Measurements from ENCODE around the gene VARS1.

VARS1 gene

DNA sequence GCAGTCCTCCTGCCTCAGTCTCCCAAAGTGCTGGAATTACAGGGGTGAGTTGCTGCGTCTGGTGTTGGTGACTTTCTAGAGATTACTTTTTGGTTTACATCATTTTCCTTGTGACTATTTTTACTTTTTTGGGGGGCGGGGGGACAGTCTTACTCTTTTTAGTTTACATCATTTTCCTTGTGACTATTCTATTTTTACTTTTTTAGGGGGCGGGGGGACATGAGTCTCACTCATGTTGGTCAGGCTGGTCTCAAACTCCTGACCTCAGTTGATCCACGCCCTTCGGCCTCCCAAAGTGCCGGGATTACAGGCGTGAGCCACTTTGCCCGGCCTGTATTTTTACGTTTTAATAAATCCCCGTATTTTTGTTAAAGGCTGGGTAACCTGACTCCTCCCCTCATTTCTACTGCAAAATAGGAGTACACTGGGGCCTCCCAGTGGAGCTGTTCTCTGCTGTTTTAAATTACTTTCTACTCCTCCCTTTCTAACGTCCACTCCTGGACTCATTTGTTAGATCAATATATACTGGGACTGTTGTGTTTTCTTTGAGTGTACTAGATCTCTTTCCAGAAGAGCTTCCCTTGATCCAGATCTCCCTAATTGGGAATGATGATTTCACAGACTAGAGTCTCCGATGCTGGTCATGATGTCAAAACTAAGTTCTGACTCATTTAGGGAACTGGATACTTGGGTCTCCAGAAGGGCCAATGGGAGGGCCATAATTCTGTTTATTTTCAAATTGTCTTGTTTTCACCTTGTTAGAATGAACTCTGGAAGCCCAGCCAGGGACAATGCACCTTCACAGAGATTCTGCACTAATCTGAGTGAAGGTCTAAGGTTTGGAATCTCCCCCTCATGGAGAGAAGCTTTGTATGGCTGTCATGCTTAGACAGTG is 41.2 kb upstream of the VARS1 start:
- peak overlapping the region; percentile 80 for H3K4me3 ChIP-seq (replicated peaks; ENCODE audit: low read depth, low read length)
- peak; percentile 48 for DNase-seq (ENCODE audit: low read depth)

DNA sequence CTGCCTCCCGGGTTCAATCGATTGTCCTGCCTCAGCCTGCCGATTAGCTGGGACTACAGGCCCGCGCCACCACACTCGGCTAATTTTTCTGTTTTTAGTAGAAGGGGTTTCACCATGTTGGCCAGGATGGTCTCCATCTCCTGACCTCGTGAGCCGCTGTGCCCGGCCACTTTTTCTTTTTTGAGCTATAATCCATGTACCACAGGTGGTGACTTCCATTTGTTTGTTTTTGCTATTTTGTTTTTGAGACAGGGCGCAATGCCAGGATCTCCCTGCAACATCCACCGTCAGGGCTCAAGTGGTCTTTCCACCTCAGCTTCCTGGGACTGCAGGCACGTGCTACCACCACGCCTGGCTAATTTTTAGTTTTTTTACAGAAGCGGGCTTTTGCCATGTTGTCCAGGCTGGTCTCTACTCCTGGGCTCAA is 40.5 kb upstream of the VARS1 start:
- H3K4me3 ChIP-seq (replicated peaks; ENCODE audit: low read depth, low read length) = peak overlapping the region; percentile 80
- no peak for DNase-seq (ENCODE audit: low read depth)
- TF ChIP-seq, protein P1, sequence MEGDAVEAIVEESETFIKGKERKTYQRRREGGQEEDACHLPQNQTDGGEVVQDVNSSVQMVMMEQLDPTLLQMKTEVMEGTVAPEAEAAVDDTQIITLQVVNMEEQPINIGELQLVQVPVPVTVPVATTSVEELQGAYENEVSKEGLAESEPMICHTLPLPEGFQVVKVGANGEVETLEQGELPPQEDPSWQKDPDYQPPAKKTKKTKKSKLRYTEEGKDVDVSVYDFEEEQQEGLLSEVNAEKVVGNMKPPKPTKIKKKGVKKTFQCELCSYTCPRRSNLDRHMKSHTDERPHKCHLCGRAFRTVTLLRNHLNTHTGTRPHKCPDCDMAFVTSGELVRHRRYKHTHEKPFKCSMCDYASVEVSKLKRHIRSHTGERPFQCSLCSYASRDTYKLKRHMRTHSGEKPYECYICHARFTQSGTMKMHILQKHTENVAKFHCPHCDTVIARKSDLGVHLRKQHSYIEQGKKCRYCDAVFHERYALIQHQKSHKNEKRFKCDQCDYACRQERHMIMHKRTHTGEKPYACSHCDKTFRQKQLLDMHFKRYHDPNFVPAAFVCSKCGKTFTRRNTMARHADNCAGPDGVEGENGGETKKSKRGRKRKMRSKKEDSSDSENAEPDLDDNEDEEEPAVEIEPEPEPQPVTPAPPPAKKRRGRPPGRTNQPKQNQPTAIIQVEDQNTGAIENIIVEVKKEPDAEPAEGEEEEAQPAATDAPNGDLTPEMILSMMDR (IDR thresholded peaks at IDR 0.05; ENCODE audit: low read length, missing control alignments) = no peak

More for the DNA sequence above, 41.2 kb upstream of the VARS1 start:
- TF ChIP-seq, protein P1 (IDR thresholded peaks at IDR 0.05; ENCODE audit: low read length, missing control alignments) = peak; percentile 6

DNA sequence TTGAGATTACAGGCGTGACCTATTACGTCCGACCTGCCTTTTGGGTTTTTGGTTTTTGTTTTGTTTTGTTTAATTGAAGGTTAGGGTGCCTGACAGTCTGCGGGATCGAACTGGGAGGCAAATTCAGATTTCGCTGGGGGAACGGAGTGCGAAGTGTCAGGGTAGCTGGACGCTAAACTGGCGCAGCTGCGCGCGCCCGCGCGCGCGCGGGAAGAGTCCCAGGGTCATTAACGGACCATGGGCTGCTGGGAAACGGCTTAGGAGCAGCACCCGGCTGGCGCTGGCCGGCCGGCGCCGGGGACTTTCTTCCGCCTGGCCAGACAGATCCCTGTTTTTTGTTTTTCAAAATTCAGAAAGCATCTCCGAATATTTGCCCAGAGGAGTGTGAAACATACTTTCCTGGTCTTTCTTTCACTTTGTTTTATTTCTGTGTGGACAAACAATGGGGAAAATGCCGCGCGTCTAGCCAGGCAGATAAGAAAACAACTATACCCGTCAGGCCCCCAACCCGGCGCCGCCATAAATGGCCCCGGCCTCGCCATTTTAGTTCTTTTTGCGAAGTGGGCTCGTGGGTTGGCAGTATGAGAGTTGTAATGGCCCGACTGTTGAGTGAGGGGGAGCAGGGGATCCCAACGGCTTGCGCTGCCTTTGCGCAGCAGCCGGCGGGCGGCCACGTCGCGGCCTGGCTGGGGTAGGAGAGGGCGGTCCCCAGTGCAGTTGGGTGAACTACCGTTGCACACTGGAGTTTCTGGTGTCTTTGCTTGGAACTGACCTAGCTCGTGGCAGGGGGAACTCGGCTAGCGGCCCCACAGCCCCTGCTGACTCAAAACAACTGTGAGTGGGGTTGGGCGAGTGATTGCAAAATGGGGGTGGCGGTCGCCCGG is 39.1 kb upstream of the VARS1 start:
- TF ChIP-seq, protein P1 (IDR thresholded peaks at IDR 0.05; ENCODE audit: low read length, missing control alignments) = no peak
- H3K4me3 ChIP-seq (replicated peaks; ENCODE audit: low read depth, low read length) = peak overlapping the region; percentile 80
- peak; percentile 85 for DNase-seq (ENCODE audit: low read depth)

DNA sequence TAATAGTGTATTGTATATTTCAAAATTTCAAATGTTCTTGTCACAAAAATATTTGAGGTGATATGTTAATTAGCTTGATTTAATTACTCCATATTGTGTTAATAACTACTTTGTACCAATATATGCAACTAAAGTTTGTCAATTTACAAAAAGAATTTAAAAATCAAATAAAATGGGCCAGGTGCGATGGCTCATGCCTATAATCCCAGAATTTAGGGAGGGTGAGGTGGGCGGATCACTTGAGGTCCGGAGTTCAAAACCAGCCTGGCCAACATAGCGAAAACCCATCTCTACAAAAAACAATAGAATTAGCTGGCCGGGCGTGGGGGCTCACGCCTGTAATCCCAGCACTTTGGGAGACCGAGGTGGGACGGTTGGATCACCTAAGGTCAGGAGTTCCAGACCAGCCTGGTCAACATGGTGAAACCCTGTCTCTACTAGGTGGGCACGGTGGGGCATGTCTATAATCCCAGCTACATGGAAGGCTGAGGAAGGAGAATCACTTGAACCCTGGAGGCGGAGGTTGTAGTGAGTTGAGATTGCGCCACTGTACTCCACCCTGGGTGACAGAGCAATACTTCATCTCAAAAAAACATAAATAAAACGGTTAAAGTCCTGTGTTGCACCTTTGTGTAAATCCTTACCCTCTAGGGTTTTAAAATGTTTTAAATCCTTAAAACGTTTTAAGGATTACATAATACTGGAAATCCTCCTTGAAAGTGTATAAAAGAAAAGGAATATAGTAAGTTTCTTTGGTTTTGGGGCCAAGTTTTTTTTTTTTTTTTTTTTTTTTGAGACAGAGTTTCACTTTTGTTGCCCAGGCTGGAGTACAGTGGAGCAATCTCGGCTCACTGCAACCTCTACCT is 36.0 kb upstream of the VARS1 start:
- peak overlapping the region; percentile 71 for H3K4me3 ChIP-seq (replicated peaks; ENCODE audit: low read depth, low read length)
- TF ChIP-seq, protein P1 (IDR thresholded peaks at IDR 0.05; ENCODE audit: low read length, missing control alignments) = no peak
- DNase-seq (ENCODE audit: low read depth) = no peak

DNA sequence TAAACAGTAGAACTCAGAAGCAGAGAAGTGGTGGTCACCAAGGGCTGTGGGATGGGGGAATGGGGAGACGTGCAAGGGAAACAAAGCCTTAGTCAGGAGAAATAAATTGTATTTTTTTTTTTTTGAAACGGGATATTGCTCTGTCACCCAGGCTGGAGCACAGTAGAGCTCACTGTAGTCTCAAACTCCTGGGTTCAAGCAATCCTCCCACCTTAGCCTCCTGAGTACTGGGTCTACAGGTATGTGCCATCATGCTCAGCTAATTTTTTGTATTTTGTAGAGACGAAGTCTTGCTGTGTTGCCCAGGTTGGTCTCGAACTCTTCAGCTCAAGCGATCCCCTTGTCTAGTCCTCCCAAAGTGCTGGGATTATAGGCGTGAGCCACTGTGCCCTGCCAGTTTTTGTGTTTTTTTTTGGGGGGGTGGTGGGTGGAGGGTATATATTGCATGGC is 35.4 kb upstream of the VARS1 start:
- TF ChIP-seq, protein P1 (IDR thresholded peaks at IDR 0.05; ENCODE audit: low read length, missing control alignments) = no peak
- H3K4me3 ChIP-seq (replicated peaks; ENCODE audit: low read depth, low read length) = peak overlapping the region; percentile 71
- DNase-seq (ENCODE audit: low read depth) = no peak

DNA sequence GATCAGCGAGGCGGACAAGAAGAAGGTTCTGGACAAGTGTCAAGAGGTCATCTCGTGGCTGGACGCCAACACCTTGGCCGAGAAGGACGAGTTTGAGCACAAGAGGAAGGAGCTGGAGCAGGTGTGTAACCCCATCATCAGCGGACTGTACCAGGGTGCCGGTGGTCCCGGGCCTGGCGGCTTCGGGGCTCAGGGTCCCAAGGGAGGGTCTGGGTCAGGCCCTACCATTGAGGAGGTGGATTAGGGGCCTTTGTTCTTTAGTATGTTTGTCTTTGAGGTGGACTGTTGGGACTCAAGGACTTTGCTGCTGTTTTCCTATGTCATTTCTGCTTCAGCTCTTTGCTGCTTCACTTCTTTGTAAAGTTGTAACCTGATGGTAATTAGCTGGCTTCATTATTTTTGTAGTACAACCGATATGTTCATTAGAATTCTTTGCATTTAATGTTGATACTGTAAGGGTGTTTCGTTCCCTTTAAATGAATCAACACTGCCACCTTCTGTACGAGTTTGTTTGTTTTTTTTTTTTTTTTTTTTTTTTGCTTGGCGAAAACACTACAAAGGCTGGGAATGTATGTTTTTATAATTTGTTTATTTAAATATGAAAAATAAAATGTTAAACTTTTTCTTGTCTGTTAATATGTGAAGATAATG is 34.2 kb upstream of the VARS1 start:
- H3K4me3 ChIP-seq (replicated peaks; ENCODE audit: low read depth, low read length) = peak overlapping the region; percentile 71
- TF ChIP-seq, protein P1 (IDR thresholded peaks at IDR 0.05; ENCODE audit: low read length, missing control alignments) = peak; percentile 35
- DNase-seq (ENCODE audit: low read depth) = peak; percentile 62
